HCT116 (cell line): ENCODE results near the gene CNTD1. TPM values are rescaled to one million over a fixed set of nuclear protein-coding genes. Genes with fewer than 3 reads are reported as not detected.

Source experiments
- ATAC-seq: fragments of 200-7000 bp; cut with Tn5 transposase; 2 replicates; pipeline ENCODE4 v1.9.1; 2020; ENCODE audit warnings: mild to moderate bottlenecking, moderate library complexity
- BruUV-seq: library from RNA; stranded (reverse); fragments of 400-500 nt; replicated peaks from 2 replicates; lab custom pipeline; 2021; lab: Mats Ljungman, UMichigan
- CTCF ChIA-PET: fragments of 300-600 bp; sonication (Branson Sonifier 250); formaldehyde crosslinking; loops from one replicate; lab custom pipeline; 2021; ENCODE audit warnings: antibody characterized with exemption; lab: Charles Lee
- POLR2A ChIA-PET: fragments of 300-600, 350-600 bp; sonication (Branson Sonifier 250); formaldehyde crosslinking; loops from one replicate; lab custom pipeline; 2021; ENCODE audit warnings: antibody characterized with exemption; lab: Charles Lee
- RAD21 ChIA-PET, 2 experiments: fragments of 300-600 bp; sonication (Branson Sonifier 250); formaldehyde crosslinking; loops; one replicate each; lab custom pipeline; 2023; ENCODE audit warnings: low total read pairs in 2 of 2; ENCODE audit not compliant: uncharacterized antibody in 2 of 2, unreplicated experiment in 2 of 2, low non-redundant PET in 1 of 2; lab: Charles Lee
- DNase-seq: peaks from one replicate; pipeline ENCODE4 v3.0.0-alpha.2; 2010; ENCODE audit warnings: low read depth, low spot score
- H2AFZ ChIP-seq: fragments of 200-600 bp; shearing (Covaris generic), sonication (generic); 2 replicates; pipeline ENCODE4 v1.6.1; 2017; ENCODE audit warnings: low read depth, mixed run types, mixed read lengths, antibody characterized with exemption, low read length; ENCODE audit not compliant: poor library complexity, severe bottlenecking
- H3K27ac ChIP-seq: 2 replicates; pipeline ENCODE4 v1.5.1; 2012; ENCODE audit warnings: low read depth, low read length
- H3K27me3 ChIP-seq: fragments of 200-600 bp; sonication (generic); 2 replicates; pipeline ENCODE4 v1.6.1; 2016; ENCODE audit warnings: mixed run types, low read length, mixed read lengths; ENCODE audit not compliant: insufficient read depth
- H3K36me3 ChIP-seq, 2 experiments: fragments of 200-500 bp in 1 of 2; fragments of 200-600 bp in 1 of 2; sonication (Bioruptor generic) in 1 of 2; sonication (generic) in 1 of 2; 2 replicates each; pipeline versions ENCODE4 v1.5.1 to v1.6.1; 2014 to 2016; ENCODE audit warnings: low read length in 2 of 2, inconsistent platforms in 1 of 2, mixed read lengths in 1 of 2, mixed run types in 1 of 2; ENCODE audit not compliant: insufficient read depth in 2 of 2, control insufficient read depth in 1 of 2
- H3K4me1 ChIP-seq, 2 experiments: fragments of 200-600 bp in 1 of 2; sonication (generic) in 1 of 2; 2 replicates each; pipeline versions ENCODE4 v1.5.1 to v1.6.1; 2012 to 2017; ENCODE audit warnings: low read length in 2 of 2, inconsistent platforms in 1 of 2, mild to moderate bottlenecking in 1 of 2, mixed read lengths in 1 of 2, mixed run types in 1 of 2, moderate library complexity in 1 of 2; ENCODE audit not compliant: insufficient read depth in 2 of 2, control insufficient read depth in 1 of 2
- H3K4me2 ChIP-seq: fragments of 200-600 bp; sonication (generic); 2 replicates; pipeline ENCODE4 v1.6.1; 2017; ENCODE audit warnings: mixed run types, low read length, mixed read lengths
- H3K4me3 ChIP-seq, 2 experiments: fragments of 200-600 bp in 1 of 2; sonication (generic) in 1 of 2; replicated peaks in 1 of 2; 2 replicates each; pipeline ENCODE4 v1.5.1; 2011 to 2016; ENCODE audit warnings: low read length in 2 of 2, control low read depth in 1 of 2, low read depth in 1 of 2, mild to moderate bottlenecking in 1 of 2, mixed read lengths in 1 of 2, mixed run types in 1 of 2
- H3K79me2 ChIP-seq: fragments of 200-600 bp; sonication (generic); 2 replicates; pipeline ENCODE4 v1.6.1; 2017; ENCODE audit warnings: mild to moderate bottlenecking, mixed run types, low read length, moderate library complexity, mixed read lengths; ENCODE audit not compliant: insufficient read depth
- H3K9ac ChIP-seq: fragments of 200-600 bp; sonication (generic); 2 replicates; pipeline ENCODE4 v1.6.1; 2016; ENCODE audit warnings: low read length, mixed read lengths
- H3K9me2 ChIP-seq: fragments of 200-600 bp; sonication (generic), shearing (Covaris generic); 2 replicates; pipeline ENCODE4 v1.6.1; 2017; ENCODE audit warnings: mixed run types, mild to moderate bottlenecking, moderate library complexity; ENCODE audit not compliant: insufficient read depth
- H3K9me3 ChIP-seq, 2 experiments: fragments of 200-500 bp in 1 of 2; fragments of 200-600 bp in 1 of 2; sonication (Bioruptor generic) in 1 of 2; sonication (generic) in 1 of 2; 2 replicates each; pipeline ENCODE4 v1.6.1; 2014 to 2017; ENCODE audit warnings: low read length in 2 of 2, mixed read lengths in 2 of 2, inconsistent platforms in 1 of 2, low read depth in 1 of 2, mild to moderate bottlenecking in 1 of 2, mixed run types in 1 of 2, moderate library complexity in 1 of 2; ENCODE audit not compliant: control insufficient read depth in 1 of 2, insufficient read depth in 1 of 2
- H4K20me1 ChIP-seq: fragments of 200-600 bp; sonication (generic), shearing (Covaris generic); 2 replicates; pipeline ENCODE4 v1.6.1; 2017; ENCODE audit warnings: mixed run types, mild to moderate bottlenecking, moderate library complexity; ENCODE audit not compliant: insufficient read depth
- ATF3 ChIP-seq: IDR thresholded peaks from 2 replicates; pipeline ENCODE4 v1.6.1; 2012
- CBX3 ChIP-seq: IDR thresholded peaks from 2 replicates; pipeline ENCODE4 v1.6.1; 2012; ENCODE audit warnings: low read depth
- CEBPB ChIP-seq: IDR thresholded peaks from 2 replicates; pipeline ENCODE4 v1.6.1; 2012; ENCODE audit warnings: low read depth
- CTCF ChIP-seq, 3 experiments: fragments of 200-600 bp in 1 of 3; sonication (generic) in 1 of 3; IDR thresholded peaks in 2 of 3; conservative IDR thresholded peaks in 1 of 3; 2 replicates each; pipeline ENCODE4 v1.5.1; 2012 to 2017; ENCODE audit warnings: low read depth in 2 of 3, low read length in 2 of 3, antibody characterized with exemption in 1 of 3, borderline replicate concordance in 1 of 3, control low read depth in 1 of 3, mild to moderate bottlenecking in 1 of 3, mixed read lengths in 1 of 3, mixed run types in 1 of 3, moderate library complexity in 1 of 3; ENCODE audit not compliant: insufficient read depth in 1 of 3
- EGR1 ChIP-seq: IDR thresholded peaks from 2 replicates; pipeline ENCODE4 v1.6.1; 2012; ENCODE audit warnings: low read depth
- EZH2phosphoT487 ChIP-seq: fragments of 200-600 bp; IDR thresholded peaks from 2 replicates; pipeline ENCODE4 v1.6.1; 2018; ENCODE audit warnings: antibody characterized with exemption, borderline replicate concordance
- FOSL1 ChIP-seq: IDR thresholded peaks from 2 replicates; pipeline ENCODE4 v1.6.1; 2012; ENCODE audit warnings: low read depth
- JUND ChIP-seq: IDR thresholded peaks from 2 replicates; pipeline ENCODE4 v1.6.1; 2012
- POLR2A ChIP-seq: IDR thresholded peaks from 2 replicates; pipeline ENCODE4 v1.7.0; 2011; ENCODE audit warnings: borderline replicate concordance; ENCODE audit not compliant: insufficient read depth, insufficient read length; ENCODE audit errors: extremely low read depth
- RAD21 ChIP-seq: IDR thresholded peaks from 2 replicates; pipeline ENCODE4 v1.6.1; 2012; ENCODE audit warnings: low read depth, mild to moderate bottlenecking
- REST ChIP-seq: IDR thresholded peaks from 2 replicates; pipeline ENCODE4 v1.6.1; 2012; ENCODE audit warnings: low read depth
- SIN3A ChIP-seq: IDR thresholded peaks from 2 replicates; pipeline ENCODE4 v1.6.1; 2012; ENCODE audit warnings: low read depth
- SRF ChIP-seq: IDR thresholded peaks from 2 replicates; pipeline ENCODE4 v1.6.1; 2012; ENCODE audit warnings: low read depth
- TCF7L2 ChIP-seq: IDR thresholded peaks from 2 replicates; pipeline ENCODE4 v1.7.0; 2011; ENCODE audit warnings: borderline replicate concordance, inconsistent platforms; ENCODE audit not compliant: insufficient read depth, insufficient read length; ENCODE audit errors: extremely low read depth
- ZNF274 ChIP-seq: fragments of 200-500 bp; sonication (Bioruptor generic); IDR thresholded peaks from 2 replicates; pipeline ENCODE4 v1.6.1; 2014; ENCODE audit warnings: mild to moderate bottlenecking, low read depth, low read length, inconsistent platforms
- intact Hi-C: fragments of 100-400 bp; cut with micrococcal nuclease; formaldehyde crosslinking; loops from 2 replicates; pipeline ENCODE4 v1.10.0; 2022
- total RNA-seq: library from RNA; stranded (reverse); gene quantifications from one replicate; pipeline ENCODE4 v1.2.1, GENCODE V29; 2021; ENCODE audit not compliant: unreplicated experiment

CNTD1 gene
- total RNA-seq, 1 experiment from 2014 or later: not detected

GRCh38 chr17:42784409-42784808, 14.3 kb upstream of the CNTD1 start:
- Histone ChIP-seq H4K20me1 (no peaks in the 10 kb centered on the region), H3K9me3 (no peaks in the 10 kb centered on the region), H3K36me3 (peaks cover under 1% of the 10 kb centered on the region in 2 experiments; a peak in 1 of 4 replicates), H3K27me3 (no peaks in the 10 kb centered on the region), H3K9me2 (no peaks in the 10 kb centered on the region), H3K79me2 (no peaks in the 10 kb centered on the region), H2AFZ (no peak overlapping the region), H3K4me3 (no peak overlapping the region), H3K27ac (no peak overlapping the region), H3K4me1 (peaks cover 3 to 20% of the 10 kb centered on the region in 2 experiments; a peak in 3 of 4 replicates), H3K9ac (no peak overlapping the region), H3K4me2 (no peak overlapping the region)
- DNase-seq (no peak), ATAC-seq (no peak)
- intact Hi-C loops: no loop called here
- RAD21 ChIA-PET: no interaction called here
- CTCF ChIA-PET: no interaction called here
- BruUV-seq: no TSS peak
- TF ChIP-seq EZH2phosphoT487 (no peak), ZNF274 (no peak), JUND (no peak), CEBPB (no peak), SIN3A (no peak), SRF (no peak), POLR2A (no peak), RAD21 (no peak), EGR1 (no peak), CTCF (IDR thresholded peaks at IDR 0.05 in 2 of 3, conservative IDR thresholded peaks at IDR 0.05 in 1 of 3; ENCODE audit: borderline replicate concordance in 1 of 3, insufficient read depth in 1 of 3, low read depth in 2 of 3, low read length in 2 of 3) (no peak), ATF3 (no peak), TCF7L2 (no peak), CBX3 (no peak), FOSL1 (no peak), REST (no peak)
- POLR2A ChIA-PET: no interaction called here
